Endothelial cell of umbilical vein (primary cell): Measurements from ENCODE around the gene GPD1.

Experiments
- EZH2 ChIP-seq: IDR thresholded peaks from 2 replicates; pipeline ENCODE4 v1.6.1; 2012; ENCODE audit warnings: borderline replicate concordance, low read depth, mild to moderate bottlenecking, moderate library complexity, low read length, inconsistent platforms; ENCODE audit not compliant: severe bottlenecking
- FOS ChIP-seq: IDR thresholded peaks from 2 replicates; pipeline ENCODE4 v1.6.1; 2011; ENCODE audit warnings: mild to moderate bottlenecking, low read length, moderate library complexity, borderline replicate concordance; ENCODE audit not compliant: insufficient read depth
- GATA2 ChIP-seq: IDR thresholded peaks from 2 replicates; pipeline ENCODE4 v1.7.0; 2011; ENCODE audit warnings: low read depth, mild to moderate bottlenecking, moderate library complexity, mixed read lengths, low read length; ENCODE audit not compliant: insufficient read length, insufficient read depth
- JUN ChIP-seq: IDR thresholded peaks from 2 replicates; pipeline ENCODE4 v1.6.1; 2011; ENCODE audit warnings: borderline replicate concordance, low read depth; ENCODE audit not compliant: insufficient read length, insufficient read depth
- MYC ChIP-seq: IDR thresholded peaks from one replicate; pipeline ENCODE4 v1.6.1; 2011; ENCODE audit warnings: mild to moderate bottlenecking, low read depth, low read length
- POLR2A ChIP-seq: IDR thresholded peaks from 2 replicates; pipeline ENCODE4 v1.6.1; 2012; ENCODE audit warnings: low read depth, mild to moderate bottlenecking, control low read depth, low read length
- POLR2AphosphoS5 ChIP-seq: IDR thresholded peaks from 2 replicates; pipeline ENCODE4 v1.6.1; 2012; ENCODE audit warnings: low read depth, mild to moderate bottlenecking, control low read depth, low read length, moderate library complexity; ENCODE audit not compliant: insufficient read depth
- TF ChIP-seq, protein P1 (sequence below), 2 donors: IDR thresholded peaks; 1 replicate in 1 of 2; 2 replicates in 1 of 2; pipeline ENCODE4 v1.5.1; 2011; ENCODE audit warnings: low read length in 2 of 2, mild to moderate bottlenecking in 2 of 2, moderate library complexity in 2 of 2, control low read depth in 1 of 2, inconsistent platforms in 1 of 2, low read depth in 1 of 2; ENCODE audit not compliant: insufficient read depth in 1 of 2; ENCODE audit errors: extremely low read depth in 1 of 2
- TF ChIP-seq, protein P2 (sequence below): IDR thresholded peaks from 2 replicates; pipeline ENCODE4 v1.6.1; 2011; ENCODE audit not compliant: insufficient read depth, insufficient read length

DNA sequence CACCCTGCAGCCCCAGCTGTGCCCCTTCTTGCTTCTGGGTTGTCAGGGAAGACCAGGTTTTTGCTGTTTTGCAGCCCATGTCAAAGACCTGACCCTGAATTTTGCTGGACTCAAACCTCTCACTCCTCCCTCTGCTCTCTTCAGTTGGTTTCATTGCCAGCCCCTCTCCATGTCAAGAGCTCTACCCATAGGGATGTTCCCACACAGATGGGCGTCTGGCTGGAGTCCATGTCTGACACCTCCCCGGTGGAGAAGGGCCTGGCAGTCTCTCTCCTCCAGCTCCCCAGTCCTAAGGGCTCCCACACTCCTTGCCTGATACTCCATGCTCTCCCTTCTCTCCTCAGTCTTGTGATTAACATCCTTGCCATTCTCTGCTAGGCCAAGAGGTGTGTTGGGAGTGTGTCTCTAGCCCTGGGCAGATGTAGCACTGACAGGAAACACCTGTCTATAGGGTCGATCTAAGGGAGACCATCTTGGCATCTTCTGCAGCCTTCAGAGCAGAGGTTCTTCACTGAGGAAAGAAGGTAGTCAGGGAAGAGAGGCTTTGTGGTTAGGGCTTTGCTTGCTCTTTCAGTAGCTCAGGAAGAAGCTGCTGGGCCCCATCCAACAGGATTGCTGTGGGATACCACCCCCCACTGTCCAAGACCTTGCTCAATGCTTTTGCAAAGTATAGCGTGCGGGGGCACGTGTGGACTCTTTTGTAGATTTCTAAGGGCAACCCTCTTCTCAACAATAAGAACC lies 41.7 kb upstream of the GPD1 start:
- TF ChIP-seq, protein P1, sequence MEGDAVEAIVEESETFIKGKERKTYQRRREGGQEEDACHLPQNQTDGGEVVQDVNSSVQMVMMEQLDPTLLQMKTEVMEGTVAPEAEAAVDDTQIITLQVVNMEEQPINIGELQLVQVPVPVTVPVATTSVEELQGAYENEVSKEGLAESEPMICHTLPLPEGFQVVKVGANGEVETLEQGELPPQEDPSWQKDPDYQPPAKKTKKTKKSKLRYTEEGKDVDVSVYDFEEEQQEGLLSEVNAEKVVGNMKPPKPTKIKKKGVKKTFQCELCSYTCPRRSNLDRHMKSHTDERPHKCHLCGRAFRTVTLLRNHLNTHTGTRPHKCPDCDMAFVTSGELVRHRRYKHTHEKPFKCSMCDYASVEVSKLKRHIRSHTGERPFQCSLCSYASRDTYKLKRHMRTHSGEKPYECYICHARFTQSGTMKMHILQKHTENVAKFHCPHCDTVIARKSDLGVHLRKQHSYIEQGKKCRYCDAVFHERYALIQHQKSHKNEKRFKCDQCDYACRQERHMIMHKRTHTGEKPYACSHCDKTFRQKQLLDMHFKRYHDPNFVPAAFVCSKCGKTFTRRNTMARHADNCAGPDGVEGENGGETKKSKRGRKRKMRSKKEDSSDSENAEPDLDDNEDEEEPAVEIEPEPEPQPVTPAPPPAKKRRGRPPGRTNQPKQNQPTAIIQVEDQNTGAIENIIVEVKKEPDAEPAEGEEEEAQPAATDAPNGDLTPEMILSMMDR (IDR thresholded peaks at IDR 0.05; ENCODE audit: extremely low read depth in 1 of 2, insufficient read depth in 1 of 2, low read depth in 1 of 2, low read length in 2 of 2), result no peak
- TF ChIP-seq EZH2 (no peak), POLR2A (no peak), POLR2AphosphoS5 (no peak), MYC (no peak), JUN (no peak), GATA2 (no peak), FOS (no peak)
- TF ChIP-seq, protein P2, sequence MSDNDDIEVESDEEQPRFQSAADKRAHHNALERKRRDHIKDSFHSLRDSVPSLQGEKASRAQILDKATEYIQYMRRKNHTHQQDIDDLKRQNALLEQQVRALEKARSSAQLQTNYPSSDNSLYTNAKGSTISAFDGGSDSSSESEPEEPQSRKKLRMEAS, result no peak
